ENCODE data around the gene LRP11. TPM values are rescaled to one million over a fixed set of nuclear protein-coding genes. Genes with fewer than 3 reads are reported as not detected.
A peak's percentile ranks its signal among the peaks of the same experiment; 100 is the strongest.

Gene LRP11
- total and polyA plus RNA-seq, 4 donors = 15.8 to 39.5 (median 26.5) TPM

DNA sequence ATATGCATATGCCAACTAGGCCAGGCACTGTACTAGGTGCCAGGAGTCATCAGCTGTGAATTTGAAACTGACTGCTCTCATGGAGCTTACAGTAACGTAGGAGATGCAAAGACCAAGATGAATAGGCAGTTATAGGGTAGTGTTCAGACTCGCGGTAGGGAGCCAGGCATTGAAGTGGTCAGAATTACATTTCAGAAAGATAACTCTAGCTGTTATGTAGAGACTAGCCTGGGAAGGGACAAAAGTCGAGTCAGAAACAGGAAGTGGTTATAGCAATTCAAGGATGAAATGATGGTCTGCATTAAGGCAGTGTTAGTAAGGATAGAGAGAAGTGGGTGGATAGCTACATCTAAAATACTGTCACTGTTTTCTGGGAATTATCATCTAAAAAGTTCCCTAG is 58.0 kb downstream of the LRP11 start:
- no peak overlapping the region for H3K27ac ChIP-seq (ENCODE audit: low read depth in 1 of 2, low read length in 1 of 2)
- no peaks in the 10 kb centered on the region for H3K4me1 ChIP-seq (ENCODE audit: control insufficient read depth in 5 of 5, insufficient read depth in 5 of 5, low read length in 5 of 5)
- no peaks in the 10 kb centered on the region for H3K27me3 ChIP-seq (ENCODE audit: control insufficient read depth in 3 of 3, insufficient read depth in 3 of 3, low read length in 2 of 3)
- 70 to 71% methylated on average over 4 of the region's 4 CpGs for WGBS, 2 donors
- no peak overlapping the region for H3K9ac ChIP-seq (ENCODE audit: insufficient read depth in 1 of 2, low read length in 2 of 2)
- TF ChIP-seq, protein P1, sequence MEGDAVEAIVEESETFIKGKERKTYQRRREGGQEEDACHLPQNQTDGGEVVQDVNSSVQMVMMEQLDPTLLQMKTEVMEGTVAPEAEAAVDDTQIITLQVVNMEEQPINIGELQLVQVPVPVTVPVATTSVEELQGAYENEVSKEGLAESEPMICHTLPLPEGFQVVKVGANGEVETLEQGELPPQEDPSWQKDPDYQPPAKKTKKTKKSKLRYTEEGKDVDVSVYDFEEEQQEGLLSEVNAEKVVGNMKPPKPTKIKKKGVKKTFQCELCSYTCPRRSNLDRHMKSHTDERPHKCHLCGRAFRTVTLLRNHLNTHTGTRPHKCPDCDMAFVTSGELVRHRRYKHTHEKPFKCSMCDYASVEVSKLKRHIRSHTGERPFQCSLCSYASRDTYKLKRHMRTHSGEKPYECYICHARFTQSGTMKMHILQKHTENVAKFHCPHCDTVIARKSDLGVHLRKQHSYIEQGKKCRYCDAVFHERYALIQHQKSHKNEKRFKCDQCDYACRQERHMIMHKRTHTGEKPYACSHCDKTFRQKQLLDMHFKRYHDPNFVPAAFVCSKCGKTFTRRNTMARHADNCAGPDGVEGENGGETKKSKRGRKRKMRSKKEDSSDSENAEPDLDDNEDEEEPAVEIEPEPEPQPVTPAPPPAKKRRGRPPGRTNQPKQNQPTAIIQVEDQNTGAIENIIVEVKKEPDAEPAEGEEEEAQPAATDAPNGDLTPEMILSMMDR (IDR thresholded peaks at IDR 0.05; ENCODE audit: control extremely low read depth, extremely low read depth) = no peak
- ATAC-seq (ENCODE audit: insufficient read depth, low FRiP score) (no peak), DNase-seq (no peak)
- H3K4me3 ChIP-seq = no peak overlapping the region
- peaks cover 0 to 12% (median 12%) of the 10 kb centered on the region in 4 donors for H3K36me3 ChIP-seq (ENCODE audit: control insufficient read depth in 4 of 4, insufficient read depth in 4 of 4, low read length in 4 of 4)
- no peaks in the 10 kb centered on the region for H3K9me3 ChIP-seq (ENCODE audit: control insufficient read depth in 4 of 4, insufficient read depth in 3 of 4, low read length in 3 of 4)

DNA sequence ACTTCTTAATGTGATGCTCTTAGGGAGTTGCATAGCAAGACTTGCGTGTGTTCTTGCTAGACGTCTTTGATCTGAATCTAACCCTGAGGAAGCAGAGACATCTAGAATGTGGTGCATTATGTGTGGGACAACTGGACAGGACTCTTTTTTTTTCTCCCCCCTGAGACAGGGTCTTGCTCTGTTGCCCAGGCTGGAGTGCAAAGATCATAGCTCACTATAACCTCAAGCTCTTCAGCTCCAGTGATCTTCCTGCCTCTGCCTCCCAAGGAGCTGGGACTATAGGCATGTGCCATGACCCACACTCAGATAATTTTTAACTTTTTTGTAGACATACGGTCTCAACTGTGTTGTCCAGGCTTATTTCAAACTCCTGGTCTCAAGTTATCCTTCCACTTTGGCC is 80.6 kb downstream of the LRP11 start:
- 93 to 94% methylated on average over 3 of the region's 3 CpGs for WGBS, 2 donors

GRCh38 chr6:149782337-149782736 is 81.8 kb downstream of the LRP11 start:
- TF ChIP-seq, protein P1 (IDR thresholded peaks at IDR 0.05; ENCODE audit: control extremely low read depth, extremely low read depth) = no peak
- Histone ChIP-seq H3K4me1 (ENCODE audit: control insufficient read depth in 5 of 5, insufficient read depth in 5 of 5, low read length in 5 of 5) (no peaks in the 10 kb centered on the region), H3K36me3 (ENCODE audit: control insufficient read depth in 4 of 4, insufficient read depth in 4 of 4, low read length in 4 of 4) (peaks cover 4 to 12% (median 9%) of the 10 kb centered on the region in 4 donors), H3K4me3 (no peak overlapping the region), H3K27ac (ENCODE audit: low read depth in 1 of 2, low read length in 1 of 2) (no peak overlapping the region), H3K9ac (ENCODE audit: insufficient read depth in 1 of 2, low read length in 2 of 2) (no peak overlapping the region), H3K27me3 (ENCODE audit: control insufficient read depth in 3 of 3, insufficient read depth in 3 of 3, low read length in 2 of 3) (no peaks in the 10 kb centered on the region), H3K9me3 (ENCODE audit: control insufficient read depth in 4 of 4, insufficient read depth in 3 of 4, low read length in 3 of 4) (no peaks in the 10 kb centered on the region)
- ATAC-seq (ENCODE audit: insufficient read depth, low FRiP score) (no peak), DNase-seq (no peak)
- WGBS, 2 donors = 77 to 90% methylated on average over 2 of the region's 2 CpGs

More for the DNA sequence above, 80.6 kb downstream of the LRP11 start:
- H3K27me3 ChIP-seq (ENCODE audit: control insufficient read depth in 3 of 3, insufficient read depth in 3 of 3, low read length in 2 of 3) = no peaks in the 10 kb centered on the region
- TF ChIP-seq, protein P1 (IDR thresholded peaks at IDR 0.05; ENCODE audit: control extremely low read depth, extremely low read depth) = no peak
- no peaks in the 10 kb centered on the region for H3K9me3 ChIP-seq (ENCODE audit: control insufficient read depth in 4 of 4, insufficient read depth in 3 of 4, low read length in 3 of 4)
- no peak overlapping the region for H3K9ac ChIP-seq (ENCODE audit: insufficient read depth in 1 of 2, low read length in 2 of 2)
- H3K4me1 ChIP-seq (ENCODE audit: control insufficient read depth in 5 of 5, insufficient read depth in 5 of 5, low read length in 5 of 5) = no peaks in the 10 kb centered on the region
- no peak overlapping the region for H3K27ac ChIP-seq (ENCODE audit: low read depth in 1 of 2, low read length in 1 of 2)
- ATAC-seq (ENCODE audit: insufficient read depth, low FRiP score) (no peak), DNase-seq (no peak)
- H3K36me3 ChIP-seq (ENCODE audit: control insufficient read depth in 4 of 4, insufficient read depth in 4 of 4, low read length in 4 of 4) = peaks cover under 1 to 12% (median 8%) of the 10 kb centered on the region in 4 donors
- no peak overlapping the region for H3K4me3 ChIP-seq

GRCh38 chr6:149781715-149782114 is 82.4 kb downstream of the LRP11 start:
- no peak overlapping the region for H3K9ac ChIP-seq (ENCODE audit: insufficient read depth in 1 of 2, low read length in 2 of 2)
- no peaks in the 10 kb centered on the region for H3K9me3 ChIP-seq (ENCODE audit: control insufficient read depth in 4 of 4, insufficient read depth in 3 of 4, low read length in 3 of 4)
- TF ChIP-seq, protein P1 (IDR thresholded peaks at IDR 0.05; ENCODE audit: control extremely low read depth, extremely low read depth) = no peak
- DNase-seq (peak in 1 of 3 donors; percentile 4), ATAC-seq (ENCODE audit: insufficient read depth, low FRiP score) (peak; percentile 37)
- H3K4me1 ChIP-seq (ENCODE audit: control insufficient read depth in 5 of 5, insufficient read depth in 5 of 5, low read length in 5 of 5) = no peaks in the 10 kb centered on the region
- H3K27ac ChIP-seq (ENCODE audit: low read depth in 1 of 2, low read length in 1 of 2) = no peak overlapping the region
- peaks cover 4 to 12% (median 9%) of the 10 kb centered on the region in 4 donors for H3K36me3 ChIP-seq (ENCODE audit: control insufficient read depth in 4 of 4, insufficient read depth in 4 of 4, low read length in 4 of 4)
- no peaks in the 10 kb centered on the region for H3K27me3 ChIP-seq (ENCODE audit: control insufficient read depth in 3 of 3, insufficient read depth in 3 of 3, low read length in 2 of 3)
- H3K4me3 ChIP-seq = no peak overlapping the region

All from lung (tissue), 12 donors.